C4-2B (cell line): Measurements from ENCODE around the gene KRT35.

Experiments used
- ZFX ChIP-seq: fragments of 450-650 bp; IDR thresholded peaks from 2 replicates; pipeline ENCODE4 v1.6.1; 2017
- TF ChIP-seq, protein P1 (sequence below): fragments of 450-650 bp; conservative IDR thresholded peaks from 2 replicates; pipeline ENCODE4 v1.5.1; 2017; ENCODE audit warnings: mild to moderate bottlenecking

DNA sequence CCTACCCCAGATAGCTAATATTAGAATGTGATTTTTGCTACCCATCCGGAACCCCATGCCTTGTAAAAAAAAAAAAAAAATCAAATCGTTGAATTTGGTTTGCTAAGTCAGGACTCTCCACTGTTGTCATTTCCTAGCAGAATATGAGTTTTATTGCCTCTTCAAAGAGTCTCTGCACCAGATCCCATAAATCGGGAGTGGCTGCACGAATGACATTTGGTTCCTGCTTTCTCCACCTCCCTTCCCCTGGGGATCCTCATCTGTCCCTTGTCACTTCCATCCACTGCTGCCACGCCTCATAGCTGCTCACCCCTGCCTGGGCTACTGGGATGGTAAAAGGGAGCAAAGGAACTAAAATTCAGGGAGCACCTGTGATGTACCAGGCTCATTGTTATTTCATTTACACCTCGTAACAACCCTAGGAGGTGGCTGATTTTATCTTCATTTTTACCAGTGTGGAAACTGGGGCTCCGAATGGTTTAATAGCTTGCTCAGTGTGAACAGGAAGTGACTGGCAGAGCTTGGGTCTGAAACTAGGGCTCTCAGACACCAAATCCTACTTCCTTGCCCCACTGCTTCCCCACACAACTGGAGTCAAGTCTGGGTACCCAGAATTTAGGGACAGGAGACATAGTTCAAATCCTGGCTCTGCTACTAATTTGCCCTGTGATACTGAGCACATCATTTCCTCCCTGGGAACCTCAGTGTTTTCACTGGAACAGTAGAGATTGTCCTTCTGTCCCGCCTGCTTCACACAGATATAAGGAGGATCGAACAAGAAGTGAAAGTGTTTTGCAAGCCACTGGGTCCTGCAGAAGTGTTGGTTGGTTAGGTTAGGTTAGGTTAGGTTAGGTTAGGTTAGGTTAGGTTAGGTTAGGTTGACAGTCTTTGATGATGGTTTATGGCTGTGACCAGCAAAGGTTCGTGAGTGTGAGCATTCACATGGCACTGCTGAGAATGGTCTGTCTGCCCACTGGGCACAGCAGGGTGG, 9.3 kb upstream of the KRT35 start:
- TF ChIP-seq, protein P1, sequence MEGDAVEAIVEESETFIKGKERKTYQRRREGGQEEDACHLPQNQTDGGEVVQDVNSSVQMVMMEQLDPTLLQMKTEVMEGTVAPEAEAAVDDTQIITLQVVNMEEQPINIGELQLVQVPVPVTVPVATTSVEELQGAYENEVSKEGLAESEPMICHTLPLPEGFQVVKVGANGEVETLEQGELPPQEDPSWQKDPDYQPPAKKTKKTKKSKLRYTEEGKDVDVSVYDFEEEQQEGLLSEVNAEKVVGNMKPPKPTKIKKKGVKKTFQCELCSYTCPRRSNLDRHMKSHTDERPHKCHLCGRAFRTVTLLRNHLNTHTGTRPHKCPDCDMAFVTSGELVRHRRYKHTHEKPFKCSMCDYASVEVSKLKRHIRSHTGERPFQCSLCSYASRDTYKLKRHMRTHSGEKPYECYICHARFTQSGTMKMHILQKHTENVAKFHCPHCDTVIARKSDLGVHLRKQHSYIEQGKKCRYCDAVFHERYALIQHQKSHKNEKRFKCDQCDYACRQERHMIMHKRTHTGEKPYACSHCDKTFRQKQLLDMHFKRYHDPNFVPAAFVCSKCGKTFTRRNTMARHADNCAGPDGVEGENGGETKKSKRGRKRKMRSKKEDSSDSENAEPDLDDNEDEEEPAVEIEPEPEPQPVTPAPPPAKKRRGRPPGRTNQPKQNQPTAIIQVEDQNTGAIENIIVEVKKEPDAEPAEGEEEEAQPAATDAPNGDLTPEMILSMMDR, result no peak
- TF ChIP-seq ZFX, result no peak
